ENCODE data around the gene SPECC1.

SPECC1 gene

DNA sequence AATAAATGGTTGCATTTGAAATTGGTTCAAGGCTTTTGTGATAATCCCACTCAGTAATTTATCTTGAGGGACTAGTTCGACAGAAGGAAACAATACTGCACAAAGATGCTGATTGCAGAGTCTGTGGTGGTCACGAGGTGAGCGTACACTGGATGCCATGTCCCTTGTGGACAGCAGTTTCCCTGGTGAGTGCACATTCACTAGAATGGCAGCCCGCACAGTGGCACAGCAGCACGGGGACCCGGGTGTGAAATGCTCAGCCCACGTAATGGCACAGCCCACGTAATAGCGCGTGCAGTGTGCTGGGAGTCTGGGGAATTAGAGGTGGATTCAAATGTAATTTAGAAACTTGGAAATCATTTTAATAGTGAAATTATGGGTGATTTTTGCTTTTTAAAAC is 304.1 kb downstream of the SPECC1 start:
- no peak overlapping the region for H3K27ac ChIP-seq (replicated peaks)
- no peaks in the 10 kb centered on the region for H3K27me3 ChIP-seq (ENCODE audit: insufficient read depth, poor library complexity, severe bottlenecking)
- no peak for DNase-seq (ENCODE audit: low read depth in 1 of 2, low spot score in 1 of 2)
- H3K4me3 ChIP-seq (replicated peaks; ENCODE audit: insufficient read depth, low read length), result no peak overlapping the region
- no peak for TF ChIP-seq GABPA (IDR thresholded peaks at IDR 0.05; ENCODE audit: low read depth)
- no peak for TF ChIP-seq SPI1 (IDR thresholded peaks at IDR 0.05; ENCODE audit: borderline replicate concordance, low read depth)
- TF ChIP-seq POLR2AphosphoS5 (IDR thresholded peaks at IDR 0.05; ENCODE audit: low read depth), result no peak
- TF ChIP-seq, protein P1, sequence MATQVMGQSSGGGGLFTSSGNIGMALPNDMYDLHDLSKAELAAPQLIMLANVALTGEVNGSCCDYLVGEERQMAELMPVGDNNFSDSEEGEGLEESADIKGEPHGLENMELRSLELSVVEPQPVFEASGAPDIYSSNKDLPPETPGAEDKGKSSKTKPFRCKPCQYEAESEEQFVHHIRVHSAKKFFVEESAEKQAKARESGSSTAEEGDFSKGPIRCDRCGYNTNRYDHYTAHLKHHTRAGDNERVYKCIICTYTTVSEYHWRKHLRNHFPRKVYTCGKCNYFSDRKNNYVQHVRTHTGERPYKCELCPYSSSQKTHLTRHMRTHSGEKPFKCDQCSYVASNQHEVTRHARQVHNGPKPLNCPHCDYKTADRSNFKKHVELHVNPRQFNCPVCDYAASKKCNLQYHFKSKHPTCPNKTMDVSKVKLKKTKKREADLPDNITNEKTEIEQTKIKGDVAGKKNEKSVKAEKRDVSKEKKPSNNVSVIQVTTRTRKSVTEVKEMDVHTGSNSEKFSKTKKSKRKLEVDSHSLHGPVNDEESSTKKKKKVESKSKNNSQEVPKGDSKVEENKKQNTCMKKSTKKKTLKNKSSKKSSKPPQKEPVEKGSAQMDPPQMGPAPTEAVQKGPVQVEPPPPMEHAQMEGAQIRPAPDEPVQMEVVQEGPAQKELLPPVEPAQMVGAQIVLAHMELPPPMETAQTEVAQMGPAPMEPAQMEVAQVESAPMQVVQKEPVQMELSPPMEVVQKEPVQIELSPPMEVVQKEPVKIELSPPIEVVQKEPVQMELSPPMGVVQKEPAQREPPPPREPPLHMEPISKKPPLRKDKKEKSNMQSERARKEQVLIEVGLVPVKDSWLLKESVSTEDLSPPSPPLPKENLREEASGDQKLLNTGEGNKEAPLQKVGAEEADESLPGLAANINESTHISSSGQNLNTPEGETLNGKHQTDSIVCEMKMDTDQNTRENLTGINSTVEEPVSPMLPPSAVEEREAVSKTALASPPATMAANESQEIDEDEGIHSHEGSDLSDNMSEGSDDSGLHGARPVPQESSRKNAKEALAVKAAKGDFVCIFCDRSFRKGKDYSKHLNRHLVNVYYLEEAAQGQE (IDR thresholded peaks at IDR 0.05; ENCODE audit: insufficient replicate concordance, low read depth), result no peak
- TF ChIP-seq CTCF (IDR thresholded peaks at IDR 0.05; ENCODE audit: insufficient read depth, low read length), result no peak

- TF ChIP-seq CTCF (IDR thresholded peaks at IDR 0.05; ENCODE audit: insufficient read depth, low read length) (no peak), GABPA (IDR thresholded peaks at IDR 0.05; ENCODE audit: low read depth) (no peak), POLR2AphosphoS5 (IDR thresholded peaks at IDR 0.05; ENCODE audit: low read depth) (no peak), SPI1 (IDR thresholded peaks at IDR 0.05; ENCODE audit: borderline replicate concordance, low read depth) (no peak)
- TF ChIP-seq, protein P1 (IDR thresholded peaks at IDR 0.05; ENCODE audit: insufficient replicate concordance, low read depth), result no peak
- DNase-seq (ENCODE audit: low read depth in 1 of 2, low spot score in 1 of 2), result no peak
- Histone ChIP-seq H3K4me3 (replicated peaks; ENCODE audit: insufficient read depth, low read length) (no peak overlapping the region), H3K27ac (replicated peaks) (no peak overlapping the region), H3K27me3 (ENCODE audit: insufficient read depth, poor library complexity, severe bottlenecking) (no peaks in the 10 kb centered on the region)
Measured at GRCh38 chr17:20313891-20314290, 304.7 kb downstream of the SPECC1 start.

DNA sequence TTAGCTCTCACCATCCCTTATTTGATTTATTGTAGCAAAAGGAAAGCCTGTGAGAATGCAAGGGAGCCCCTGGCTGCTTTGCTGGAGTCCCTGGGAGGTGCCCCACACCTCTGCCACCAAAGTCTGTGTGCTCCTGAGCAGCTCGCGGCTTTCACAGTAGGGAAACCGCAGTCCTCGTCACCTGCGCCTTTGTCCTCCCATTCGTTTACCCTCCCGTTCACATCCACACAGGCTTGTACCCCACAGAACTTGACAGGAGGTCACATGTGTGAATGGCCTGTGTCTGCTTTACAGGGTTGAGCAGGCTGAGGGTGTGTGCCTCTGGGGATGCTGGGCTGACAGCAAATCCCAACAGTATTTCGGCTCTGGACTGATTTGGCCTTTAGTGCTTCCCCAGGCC is 305.7 kb downstream of the SPECC1 start:
- no peak overlapping the region for H3K27ac ChIP-seq (replicated peaks)
- no peaks in the 10 kb centered on the region for H3K27me3 ChIP-seq (ENCODE audit: insufficient read depth, poor library complexity, severe bottlenecking)
- TF ChIP-seq GABPA (IDR thresholded peaks at IDR 0.05; ENCODE audit: low read depth) (no peak), SPI1 (IDR thresholded peaks at IDR 0.05; ENCODE audit: borderline replicate concordance, low read depth) (no peak), POLR2AphosphoS5 (IDR thresholded peaks at IDR 0.05; ENCODE audit: low read depth) (no peak), CTCF (IDR thresholded peaks at IDR 0.05; ENCODE audit: insufficient read depth, low read length) (no peak)
- TF ChIP-seq, protein P1 (IDR thresholded peaks at IDR 0.05; ENCODE audit: insufficient replicate concordance, low read depth), result no peak
- no peak for DNase-seq (ENCODE audit: low read depth in 1 of 2, low spot score in 1 of 2)
- no peak overlapping the region for H3K4me3 ChIP-seq (replicated peaks; ENCODE audit: insufficient read depth, low read length)

Measured in HL-60 (cell line).